Left ventricle myocardium inferior (tissue), 1 donor: ENCODE results near the gene LMO1. TPM values are rescaled to one million over a fixed set of nuclear protein-coding genes. Genes with fewer than 3 reads are reported as not detected.

Source experiments
- DNase-seq: peaks from one replicate; pipeline ENCODE4 v3.0.0-alpha.2; 2020
- H3K27ac ChIP-seq: fragments of 200-600 bp; replicated peaks from 2 replicates; pipeline ENCODE4 v1.8.0; 2021
- H3K27me3 ChIP-seq: fragments of 200-600 bp; 2 replicates; pipeline ENCODE4 v1.8.0; 2021; ENCODE audit warnings: low read depth
- H3K36me3 ChIP-seq: fragments of 200-600 bp; 2 replicates; pipeline ENCODE4 v1.8.0; 2021
- H3K4me1 ChIP-seq: fragments of 200-600 bp; 2 replicates; pipeline ENCODE4 v1.8.0; 2021
- H3K4me3 ChIP-seq: fragments of 200-600 bp; 2 replicates; pipeline ENCODE4 v1.8.0; 2021; ENCODE audit warnings: mild to moderate bottlenecking, moderate library complexity
- H3K9me3 ChIP-seq: fragments of 200-600 bp; replicated peaks from 2 replicates; pipeline ENCODE4 v1.8.0; 2021
- CTCF ChIP-seq: fragments of 200-600 bp; IDR thresholded peaks from 2 replicates; pipeline ENCODE4 v1.8.0; 2021; ENCODE audit warnings: antibody characterized with exemption, mild to moderate bottlenecking, borderline replicate concordance
- intact Hi-C: fragments of 100-400 bp; cut with micrococcal nuclease; formaldehyde crosslinking; loops from one replicate; pipeline ENCODE4 v1.11.0; 2022
- total RNA-seq: library from RNA; stranded (reverse); fragmentation: NEBNext Ultra II Directional; extraction: Animal tissue kit (Norgen Biotek cat#: 25700); gene quantifications from one replicate; pipeline ENCODE4 v1.2.1, GENCODE V29; 2021
- donor health status: DM: no; HTN: yes; CAD: no; lungs with severe emphysema.

The LMO1 gene
- total RNA-seq, 1 donor from 2014 or later = 2.3 TPM

- Histone ChIP-seq H3K4me3 (no peak overlapping the region), H3K9me3 (no peaks in the 10 kb centered on the region), H3K27ac (no peak overlapping the region), H3K36me3 (no peaks in the 10 kb centered on the region), H3K27me3 (peaks cover 22% of the 10 kb centered on the region), H3K4me1 (no peaks in the 10 kb centered on the region)
- no peak for DNase-seq
- intact Hi-C loops = no loop called here
- no peak for TF ChIP-seq CTCF
These were observed 21.6 kb downstream of the LMO1 start for GRCh38 chr11:8242118-8242475.

- Histone ChIP-seq H3K9me3 (no peaks in the 10 kb centered on the region), H3K36me3 (no peaks in the 10 kb centered on the region), H3K4me1 (no peaks in the 10 kb centered on the region), H3K27me3 (peaks cover 22% of the 10 kb centered on the region), H3K4me3 (no peak overlapping the region), H3K27ac (no peak overlapping the region)
- intact Hi-C loops = no loop called here
- no peak for TF ChIP-seq CTCF
- no peak for DNase-seq
These were observed 22.1 kb downstream of the LMO1 start for GRCh38 chr11:8241373-8242117.

DNA sequence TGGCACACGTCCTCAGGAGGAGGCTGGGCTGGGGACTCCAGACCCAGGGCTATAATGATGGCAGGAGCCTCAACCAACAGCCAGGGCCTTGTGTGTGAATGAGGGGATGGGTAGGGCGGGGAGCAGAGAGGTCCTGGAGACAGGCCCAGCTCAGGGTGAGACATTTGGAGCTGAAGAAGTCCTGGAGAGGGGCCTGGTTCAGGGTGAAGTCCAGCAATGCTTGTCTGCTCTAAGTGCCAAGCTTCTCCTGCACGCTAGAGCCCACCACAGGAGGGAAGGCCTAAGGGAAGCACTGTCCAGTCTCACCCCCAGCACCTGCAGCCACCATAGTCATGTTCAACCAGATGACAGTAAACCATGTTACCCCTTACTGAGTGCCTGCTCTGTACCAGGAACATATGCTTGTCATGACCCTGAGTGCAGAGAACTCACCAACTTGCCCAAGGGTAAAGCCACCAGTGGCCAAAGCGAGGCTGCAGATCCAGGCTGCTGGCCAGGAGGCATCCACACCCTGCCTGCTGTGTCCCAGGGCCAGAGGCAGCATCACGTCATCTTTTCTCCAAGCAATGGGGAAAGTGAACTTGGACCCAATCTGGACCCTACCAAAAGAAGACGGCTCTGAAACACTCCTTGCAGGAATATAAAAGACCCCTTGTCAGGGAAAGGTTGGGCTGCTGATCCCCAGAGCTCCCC is 24.0 kb downstream of the LMO1 start:
- no peaks in the 10 kb centered on the region for H3K4me1 ChIP-seq
- TF ChIP-seq CTCF = no peak
- no peak overlapping the region for H3K27ac ChIP-seq
- no peak for DNase-seq
- H3K9me3 ChIP-seq = no peaks in the 10 kb centered on the region
- H3K36me3 ChIP-seq = no peaks in the 10 kb centered on the region
- H3K4me3 ChIP-seq = no peak overlapping the region
- H3K27me3 ChIP-seq = peaks cover 22% of the 10 kb centered on the region
- intact Hi-C loops = no loop called here

GRCh38 chr11:8239040-8239439 is 24.6 kb downstream of the LMO1 start:
- H3K4me1 ChIP-seq = no peaks in the 10 kb centered on the region
- DNase-seq = no peak
- no peak overlapping the region for H3K4me3 ChIP-seq
- TF ChIP-seq CTCF = no peak
- H3K9me3 ChIP-seq = no peaks in the 10 kb centered on the region
- H3K36me3 ChIP-seq = no peaks in the 10 kb centered on the region
- peaks cover 20% of the 10 kb centered on the region for H3K27me3 ChIP-seq
- H3K27ac ChIP-seq = no peak overlapping the region
- intact Hi-C loops = no loop called here

GRCh38 chr11:8237453-8237852 is 26.2 kb downstream of the LMO1 start:
- Histone ChIP-seq H3K9me3 (no peaks in the 10 kb centered on the region), H3K27ac (no peak overlapping the region), H3K4me3 (no peak overlapping the region), H3K36me3 (no peaks in the 10 kb centered on the region), H3K27me3 (peaks cover 11% of the 10 kb centered on the region), H3K4me1 (no peaks in the 10 kb centered on the region)
- intact Hi-C loops = no loop called here
- no peak for DNase-seq
- TF ChIP-seq CTCF = no peak
